HL-60/S4 treated with retinoic acid at 250 ng/mL for 4 days and 3 days (cell line): ENCODE measurements around the gene PIK3CG.
"Not testable (repeated sequence)": the region's sequence is repeated elsewhere in the genome, so short reads cannot be mapped to it uniquely, and the experiment has no call there.

Experiments
- in situ Hi-C: fragments of 300-500 bp; cut with MboI; formaldehyde crosslinking; loops from 2 replicates; pipeline ENCODE4 v1.7.0; 2022; ENCODE audit warnings: low sequenced_read_pairs

Gene PIK3CG

DNA sequence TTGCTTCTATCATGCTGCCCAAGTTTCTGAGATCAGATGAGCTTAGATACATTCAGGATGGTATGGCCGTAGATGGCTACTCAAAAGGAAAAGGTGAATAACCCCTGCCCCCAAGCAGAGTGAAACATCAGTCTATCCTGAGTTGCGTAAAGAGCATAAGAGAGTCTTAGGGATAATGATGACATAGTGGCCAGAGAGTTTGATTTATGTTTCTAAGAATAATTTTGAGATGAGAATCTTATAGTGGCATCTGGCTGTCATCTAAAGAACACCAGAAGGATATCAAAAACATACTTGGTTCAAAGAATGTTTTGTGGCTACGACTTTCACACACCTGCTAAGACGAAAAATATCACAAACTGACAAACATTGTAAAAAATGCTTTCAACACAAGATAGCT, 20.6 kb downstream of the PIK3CG start:
- in situ Hi-C loops, result no loop called here

DNA sequence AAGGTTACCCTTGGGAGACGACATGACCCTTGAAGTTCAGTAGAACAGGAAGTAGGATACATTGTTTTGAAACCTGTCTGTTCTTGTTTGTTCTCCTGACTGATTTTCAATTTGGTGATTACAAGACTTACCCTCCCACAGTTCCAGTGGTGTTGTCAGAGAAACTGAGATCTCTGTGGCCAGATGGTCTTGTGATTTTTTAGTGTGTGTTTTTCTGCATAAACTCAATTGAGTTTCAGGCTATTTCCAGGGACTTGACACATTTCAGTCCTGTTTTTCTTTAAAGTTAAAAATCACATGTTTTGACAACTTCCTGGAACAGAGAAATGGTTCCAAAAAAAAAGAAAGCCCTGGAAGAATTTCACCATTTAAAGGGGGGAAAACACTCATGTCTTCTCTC, 22.3 kb downstream of the PIK3CG start:
- in situ Hi-C loops, result no loop called here

- in situ Hi-C loops, result no loop called here
Observed at GRCh38 chr7:106888204-106888603, 23.1 kb downstream of the PIK3CG start.

DNA sequence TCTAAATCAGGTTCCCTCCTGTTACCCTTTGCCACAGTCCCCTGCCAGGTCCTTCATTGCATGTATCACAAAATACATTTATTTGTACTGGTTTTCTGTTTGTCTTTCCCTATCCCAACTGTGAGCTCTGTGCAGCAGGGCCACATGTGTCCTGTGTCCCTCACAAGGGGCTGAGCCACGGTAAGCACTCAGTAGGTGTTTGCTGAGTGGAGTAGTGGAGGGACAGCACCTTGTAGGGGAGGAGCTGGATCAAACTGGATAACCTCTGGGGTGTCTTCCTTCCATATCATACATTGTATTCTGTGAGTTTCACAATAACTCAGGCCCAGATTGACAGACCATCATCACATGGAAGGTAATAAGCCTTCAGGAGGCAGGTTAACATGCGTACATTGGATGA, 25.9 kb downstream of the PIK3CG start:
- in situ Hi-C loops, result no loop called here

DNA sequence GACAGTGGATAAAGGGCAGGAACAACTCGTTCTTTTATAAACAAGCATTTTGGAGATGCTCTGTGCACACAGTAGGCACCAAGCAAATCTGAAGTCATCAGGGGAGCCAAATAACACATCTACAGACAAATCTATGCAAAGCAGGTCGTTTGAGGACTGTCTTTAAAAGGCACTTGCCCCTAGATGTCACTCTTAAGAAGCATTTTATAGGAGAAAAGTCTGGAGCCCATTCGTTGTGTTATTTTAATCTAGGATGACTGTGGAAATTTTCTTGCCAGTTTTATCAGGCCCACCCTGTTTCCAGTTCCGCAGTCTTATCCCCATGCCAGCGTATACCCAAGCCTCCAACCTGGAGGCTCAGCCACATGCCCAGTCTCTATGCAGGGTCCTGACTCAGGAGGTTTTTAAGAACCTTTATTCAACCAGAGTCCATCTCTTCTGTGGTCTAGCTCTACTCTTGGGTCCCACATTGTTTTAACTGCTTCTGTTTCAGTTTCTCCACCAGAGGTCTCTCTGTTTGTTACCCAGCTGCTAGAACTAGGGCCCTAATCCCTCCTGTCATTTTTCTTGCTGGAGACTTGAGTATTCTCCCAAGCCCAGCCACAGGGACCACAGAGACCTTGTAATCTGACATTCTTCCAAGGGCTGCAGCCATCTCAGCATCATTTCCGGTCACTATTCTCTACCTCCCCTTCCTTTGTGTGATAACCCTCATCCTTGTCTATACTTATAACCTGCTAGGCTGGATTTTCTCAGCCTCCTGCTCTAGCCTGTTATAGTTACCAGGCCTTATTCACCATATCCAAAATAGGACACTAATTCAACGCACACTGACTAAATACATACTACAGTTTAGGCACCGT, 26.7 kb downstream of the PIK3CG start:
- in situ Hi-C loops, result no loop called here

DNA sequence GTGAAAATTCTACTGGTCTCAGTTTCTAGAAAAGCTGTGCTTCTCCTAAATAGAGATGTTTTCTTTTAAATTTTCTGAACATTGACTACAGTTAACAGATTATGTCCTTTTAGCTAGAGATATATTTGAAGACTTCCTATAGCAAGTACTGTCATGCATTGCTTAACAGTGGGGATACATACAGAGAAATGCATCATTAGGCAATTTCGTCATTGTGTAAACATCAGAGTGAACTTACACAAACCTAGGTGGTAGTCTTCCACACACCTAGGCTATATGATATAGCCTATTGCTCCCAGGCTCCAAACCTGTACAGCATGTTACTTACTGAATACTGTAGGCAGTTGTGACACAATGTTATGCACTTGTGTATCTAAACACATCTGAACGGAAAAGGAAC, 28.5 kb downstream of the PIK3CG start:
- in situ Hi-C loops, result no loop called here

- in situ Hi-C loops, result no loop called here
Observed at GRCh38 chr7:106895246-106895864, 30.3 kb downstream of the PIK3CG start.

DNA sequence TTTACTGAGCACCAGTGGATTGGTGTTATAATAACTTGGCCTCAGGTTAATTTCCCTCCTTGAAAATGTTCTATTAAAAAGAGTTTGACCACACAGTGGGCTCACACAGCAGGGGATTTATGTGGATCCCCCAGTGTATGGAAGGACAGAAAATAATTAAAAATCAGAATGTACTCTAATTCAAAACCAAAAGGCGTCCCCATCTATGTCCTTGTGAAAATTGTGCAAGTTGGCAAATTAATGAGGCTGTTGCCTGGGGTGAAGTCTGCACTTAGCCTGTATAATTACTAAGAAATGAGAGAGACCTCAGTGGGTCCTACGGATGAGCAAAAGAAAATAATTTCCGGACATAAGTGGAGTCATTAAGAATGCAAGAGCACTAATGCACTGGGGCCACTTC, 31.1 kb downstream of the PIK3CG start:
- in situ Hi-C loops, result no loop called here

- in situ Hi-C loops, result not testable (repeated sequence)
Observed at GRCh38 chr7:106897553-106897952, 32.5 kb downstream of the PIK3CG start.

DNA sequence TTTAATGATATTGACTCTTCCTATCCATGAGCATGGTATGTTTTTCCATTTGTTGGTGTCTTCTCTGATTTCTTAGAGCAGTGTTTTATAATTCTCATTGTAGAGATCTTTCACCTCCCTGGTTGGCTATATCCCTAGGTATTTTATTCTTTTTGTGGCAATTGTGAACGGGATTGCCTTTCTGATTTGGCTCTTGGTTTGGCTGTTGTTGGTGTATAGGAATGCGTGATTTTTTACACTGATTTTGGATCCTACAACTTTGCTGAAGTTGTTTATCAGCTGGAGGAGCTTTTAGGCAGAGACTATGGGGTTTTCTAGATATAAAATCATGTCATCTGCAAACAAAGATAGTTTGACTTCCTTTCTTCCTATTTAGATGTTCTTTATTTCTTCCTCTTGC, 33.9 kb downstream of the PIK3CG start:
- in situ Hi-C loops, result not testable (repeated sequence)

GRCh38 chr7:106901828-106902441, 36.9 kb downstream of the PIK3CG start:
- in situ Hi-C loops, result no loop called here

GRCh38 chr7:106905734-106906133, 40.7 kb downstream of the PIK3CG start:
- in situ Hi-C loops, result no loop called here

DNA sequence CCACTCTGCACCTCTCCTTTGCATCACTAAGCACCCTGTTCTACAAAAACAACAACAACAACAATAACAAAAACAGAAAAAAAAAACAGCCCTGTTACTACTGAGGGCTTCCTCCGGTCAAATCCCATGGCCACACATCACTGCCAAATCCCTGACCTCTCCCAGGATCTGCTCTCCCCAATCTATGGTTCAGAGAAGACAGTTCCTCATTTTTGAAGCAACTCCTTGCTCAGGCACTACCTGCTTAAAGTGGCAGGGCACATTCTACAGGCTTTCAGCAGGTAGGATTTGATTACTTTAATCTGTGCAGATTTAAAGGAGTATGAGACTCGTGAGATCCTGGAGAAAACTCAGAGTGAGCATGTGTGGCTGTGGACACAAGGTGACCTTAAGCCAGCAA, 46.9 kb downstream of the PIK3CG start:
- in situ Hi-C loops, result no loop called here

- in situ Hi-C loops, result no loop called here
Observed at GRCh38 chr7:106914018-106914607, 49.0 kb downstream of the PIK3CG start.

GRCh38 chr7:106915407-106915806, 50.3 kb downstream of the PIK3CG start:
- in situ Hi-C loops, result no loop called here

- in situ Hi-C loops, result no loop called here
Observed at GRCh38 chr7:106915873-106916272, 50.8 kb downstream of the PIK3CG start.

GRCh38 chr7:106916679-106917078, 51.6 kb downstream of the PIK3CG start:
- in situ Hi-C loops, result no loop called here

- in situ Hi-C loops, result no loop called here
Observed at GRCh38 chr7:106918991-106919390, 53.9 kb downstream of the PIK3CG start.

GRCh38 chr7:106924468-106924867, 59.4 kb downstream of the PIK3CG start:
- in situ Hi-C loops, result not testable (repeated sequence)

DNA sequence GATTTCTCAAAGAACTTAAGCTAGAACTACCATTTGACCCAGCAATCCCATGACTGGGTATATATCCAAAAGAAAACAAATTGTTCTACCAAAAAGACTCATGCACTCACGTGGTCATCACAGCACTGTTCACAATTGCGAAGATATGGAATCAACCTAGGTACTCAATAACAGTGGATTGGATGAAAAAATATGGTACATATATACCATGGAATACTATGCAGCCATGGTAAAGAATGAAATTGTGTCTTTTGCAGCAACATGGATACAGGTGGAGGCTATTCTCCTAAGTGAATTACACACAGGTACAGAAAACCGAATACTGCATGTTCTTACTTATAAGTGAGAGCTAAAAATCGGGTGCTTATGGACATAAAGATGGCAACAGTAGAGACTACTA, 61.8 kb downstream of the PIK3CG start:
- in situ Hi-C loops, result no loop called here

- in situ Hi-C loops, result no loop called here
Observed at GRCh38 chr7:106927536-106927935, 62.5 kb downstream of the PIK3CG start.

DNA sequence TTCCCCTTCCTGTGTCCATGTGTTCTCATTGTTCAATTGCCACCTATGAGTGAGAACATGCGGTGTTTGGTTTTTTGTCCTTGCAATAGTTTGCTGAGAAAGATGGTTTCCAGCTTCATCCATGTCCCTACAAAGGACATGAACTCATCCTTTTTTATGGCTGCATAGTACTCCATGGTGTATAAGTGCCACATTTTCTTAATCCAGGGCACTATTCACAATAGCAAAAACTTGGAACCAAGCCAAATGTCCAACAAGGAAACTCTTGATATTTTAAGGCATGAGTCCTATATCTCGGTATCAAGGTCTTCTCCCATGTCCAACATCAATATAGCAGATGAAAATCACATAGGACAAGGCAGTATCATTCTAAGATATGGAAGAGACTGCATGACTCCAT, 64.5 kb downstream of the PIK3CG start:
- in situ Hi-C loops, result not testable (repeated sequence)
